ENCODE measurements around the gene OTUD5.

GRCh38 chrX:48961585-48962091 is 4.2 kb upstream of the OTUD5 start:
- TF ChIP-seq CTCF (IDR thresholded peaks at IDR 0.05) (no peak), POLR2A (IDR thresholded peaks at IDR 0.05) (no peak)

Measured in adrenal gland (tissue), 5 donors.